OCI-LY7 (cell line): ENCODE measurements around the gene PPP1R37. TPM values are rescaled to one million over a fixed set of nuclear protein-coding genes. Genes with fewer than 3 reads are reported as not detected.

Source experiments
- BruUV-seq: library from RNA; stranded (reverse); fragments of 400-500 nt; replicated peaks from 2 replicates; lab custom pipeline; 2021; lab: Mats Ljungman, UMichigan
- CTCF ChIA-PET: fragments of 300-600 bp; sonication (Branson Sonifier 250); formaldehyde crosslinking; loops from one replicate; lab custom pipeline; 2022; ENCODE audit warnings: antibody characterized with exemption; ENCODE audit not compliant: unreplicated experiment; lab: Charles Lee
- POLR2A ChIA-PET: fragments of 300-600 bp; sonication (Branson Sonifier 250); formaldehyde crosslinking; loops from one replicate; lab custom pipeline; 2022; ENCODE audit warnings: antibody characterized with exemption; lab: Charles Lee
- DNase-seq: peaks from one replicate; pipeline ENCODE4 v3.0.0-alpha.2; 2015; ENCODE audit warnings: low spot score
- H2AFZ ChIP-seq: fragments of 200-600 bp; sonication (generic), shearing (Covaris generic); 2 replicates; pipeline ENCODE4 v1.6.1; 2014; ENCODE audit warnings: mild to moderate bottlenecking, antibody characterized with exemption, low read length, moderate library complexity
- H3K27ac ChIP-seq: fragments of 200-600 bp; sonication (generic); 2 replicates; pipeline ENCODE4 v1.5.1; 2014; ENCODE audit warnings: mixed run types, low read depth, mild to moderate bottlenecking, moderate library complexity, low read length, inconsistent platforms; ENCODE audit not compliant: poor library complexity, severe bottlenecking
- H3K36me3 ChIP-seq: fragments of 200-600 bp; sonication (generic); 2 replicates; pipeline ENCODE4 v1.6.1; 2014; ENCODE audit warnings: mild to moderate bottlenecking, antibody characterized with exemption, low read length, moderate library complexity, mixed read lengths; ENCODE audit not compliant: insufficient read depth
- H3K4me1 ChIP-seq: fragments of 200-600 bp; sonication (generic); 2 replicates; pipeline ENCODE4 v1.5.1; 2014; ENCODE audit warnings: mild to moderate bottlenecking, low read length; ENCODE audit not compliant: insufficient read depth, poor library complexity, severe bottlenecking
- H3K4me2 ChIP-seq: fragments of 200-600 bp; sonication (generic); 2 replicates; pipeline ENCODE4 v1.6.1; 2014; ENCODE audit warnings: mild to moderate bottlenecking, low read length
- H3K4me3 ChIP-seq: fragments of 200-600 bp; sonication (generic); 2 replicates; pipeline ENCODE4 v1.5.1; 2014; ENCODE audit warnings: mild to moderate bottlenecking, low read depth, low read length; ENCODE audit not compliant: poor library complexity, severe bottlenecking
- H3K79me2 ChIP-seq: fragments of 200-600 bp; sonication (generic); 2 replicates; pipeline ENCODE4 v1.6.1; 2016; ENCODE audit warnings: low read depth, mild to moderate bottlenecking, low read length, moderate library complexity, mixed read lengths; ENCODE audit not compliant: insufficient read depth
- H3K9me2 ChIP-seq: fragments of 200-600 bp; sonication (generic); 2 replicates; pipeline ENCODE4 v1.6.1; 2016; ENCODE audit warnings: mild to moderate bottlenecking, low read length, mixed read lengths; ENCODE audit not compliant: insufficient read depth
- H3K9me3 ChIP-seq: fragments of 200-600 bp; sonication (generic); 2 replicates; pipeline ENCODE4 v1.6.1; 2014; ENCODE audit warnings: mild to moderate bottlenecking, mixed run types, low read length, mixed read lengths
- H4K20me1 ChIP-seq: fragments of 200-600 bp; sonication (generic); 2 replicates; pipeline ENCODE4 v1.6.1; 2014; ENCODE audit warnings: mild to moderate bottlenecking, antibody characterized with exemption, low read length, moderate library complexity, mixed read lengths; ENCODE audit not compliant: insufficient read depth
- CTCF ChIP-seq: fragments of 200-600 bp; sonication (generic); conservative IDR thresholded peaks from 2 replicates; pipeline ENCODE4 v1.5.1; 2014; ENCODE audit warnings: mild to moderate bottlenecking, antibody characterized with exemption, low read length, moderate library complexity, mixed read lengths
- EZH2phosphoT487 ChIP-seq: fragments of 200-600 bp; sonication (generic); IDR thresholded peaks from 2 replicates; pipeline ENCODE4 v1.6.1; 2018; ENCODE audit warnings: low read depth, borderline replicate concordance, mild to moderate bottlenecking, mixed run types, antibody characterized with exemption, low read length, moderate library complexity, mixed read lengths
- intact Hi-C: fragments of 100-400 bp; cut with micrococcal nuclease; formaldehyde crosslinking; loops from one replicate; pipeline ENCODE4 v1.10.0; 2022; ENCODE audit not compliant: unreplicated experiment
- total RNA-seq, 2 experiments: library from RNA; depleted of rRNA in 1 of 2; stranded (reverse); fragments of >200 nt in 1 of 2; shearing (Covaris generic) in 1 of 2; gene quantifications; 2 replicates each; pipeline ENCODE4 v1.2.3, GENCODE V29; 2014 to 2022

PPP1R37 gene
- total RNA-seq, 2 experiments from 2014 or later: 24.7 to 48.6 TPM

DNA sequence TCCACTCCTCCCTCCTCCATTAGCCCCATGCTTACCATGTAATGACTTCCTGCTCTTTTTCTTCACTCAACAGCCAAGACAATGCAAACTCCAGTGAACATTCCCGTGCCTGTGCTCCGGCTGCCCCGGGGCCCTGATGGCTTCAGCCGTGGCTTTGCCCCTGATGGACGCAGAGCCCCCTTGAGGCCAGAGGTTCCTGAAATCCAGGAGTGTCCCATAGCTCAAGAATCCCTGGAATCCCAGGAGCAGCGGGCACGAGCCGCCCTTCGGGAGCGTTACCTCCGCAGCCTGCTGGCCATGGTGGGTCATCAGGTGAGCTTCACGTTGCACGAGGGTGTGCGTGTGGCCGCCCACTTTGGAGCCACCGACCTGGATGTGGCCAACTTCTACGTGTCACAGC lies 2.9 kb upstream of the PPP1R37 start:
- peaks cover 44% of the 10 kb centered on the region for H3K79me2 ChIP-seq
- H3K27ac ChIP-seq: no peak overlapping the region
- no TSS peak for BruUV-seq
- peaks cover 7% of the 10 kb centered on the region for H4K20me1 ChIP-seq
- no peaks in the 10 kb centered on the region for H3K9me3 ChIP-seq
- DNase-seq: no peak
- no peak overlapping the region for H2AFZ ChIP-seq
- peaks cover 59% of the 10 kb centered on the region for H3K36me3 ChIP-seq
- H3K4me1 ChIP-seq: peaks cover 25% of the 10 kb centered on the region
- no peak overlapping the region for H3K4me3 ChIP-seq
- no peak overlapping the region for H3K4me2 ChIP-seq
- H3K9me2 ChIP-seq: no peaks in the 10 kb centered on the region
- ChIA-PET CTCF (no interaction called here), POLR2A (no interaction called here)
- TF ChIP-seq CTCF: no peak
- no peak for TF ChIP-seq EZH2phosphoT487
- intact Hi-C loops: loop anchor here (5.0 kb wide), 1 partner anchor 87 kb away; the partner anchor contains the start of genes BLOC1S3 and TRAPPC6A

GRCh38 chr19:45090606-45091005 lies 2.4 kb upstream of the PPP1R37 start:
- ChIA-PET POLR2A (no interaction called here), CTCF (no interaction called here)
- no peak overlapping the region for H3K27ac ChIP-seq

More at GRCh38 chr19:45090606-45091005, 2.4 kb upstream of the PPP1R37 start:
- Histone ChIP-seq H2AFZ (no peak overlapping the region), H3K79me2 (peaks cover 45% of the 10 kb centered on the region), H3K4me1 (peaks cover 29% of the 10 kb centered on the region), H3K4me3 (no peak overlapping the region), H3K36me3 (peaks cover 60% of the 10 kb centered on the region), H3K4me2 (no peak overlapping the region), H4K20me1 (peaks cover 8% of the 10 kb centered on the region), H3K9me2 (no peaks in the 10 kb centered on the region), H3K9me3 (no peaks in the 10 kb centered on the region)
- no TSS peak for BruUV-seq
- no peak for TF ChIP-seq CTCF
- TF ChIP-seq EZH2phosphoT487: no peak
- no peak for DNase-seq
- intact Hi-C loops: loop anchor here (5.0 kb wide), 1 partner anchor 87 kb away; the partner anchor contains the start of genes BLOC1S3 and TRAPPC6A
